WERI-Rb-1 (cell line): ENCODE measurements around the gene NET1.

ENCODE experiments used
- DNase-seq: peaks from one replicate; pipeline ENCODE4 v3.0.0-alpha.2; 2020
- H3K27ac ChIP-seq: fragments of 250-450 bp; sonication (Bioruptor Pico); 2 replicates; pipeline ENCODE4 v1.5.1; 2020; ENCODE audit warnings: mild to moderate bottlenecking, moderate library complexity
- H3K27me3 ChIP-seq: fragments of 250-450 bp; sonication (Bioruptor Pico); 2 replicates; pipeline ENCODE4 v1.5.1; 2021; ENCODE audit warnings: mild to moderate bottlenecking, low read depth, moderate library complexity; ENCODE audit not compliant: insufficient read depth, severe bottlenecking
- H3K36me3 ChIP-seq: fragments of 250-450 bp; sonication (Bioruptor Pico); 2 replicates; pipeline ENCODE4 v1.5.1; 2020; ENCODE audit warnings: mild to moderate bottlenecking, moderate library complexity
- H3K4me3 ChIP-seq: 2 replicates; pipeline ENCODE4 v1.5.1; 2011; ENCODE audit warnings: low read depth, mild to moderate bottlenecking, control low read depth, low read length
- H3K9me3 ChIP-seq: fragments of 250-450 bp; sonication (Bioruptor Pico); 2 replicates; pipeline ENCODE4 v1.5.1; 2021; ENCODE audit warnings: mild to moderate bottlenecking, moderate library complexity; ENCODE audit not compliant: severe bottlenecking
- CTCF ChIP-seq: IDR thresholded peaks from 2 replicates; pipeline ENCODE4 v1.5.1; 2011; ENCODE audit warnings: low read depth, mild to moderate bottlenecking, control low read depth, inconsistent platforms, low read length

NET1 gene

DNA sequence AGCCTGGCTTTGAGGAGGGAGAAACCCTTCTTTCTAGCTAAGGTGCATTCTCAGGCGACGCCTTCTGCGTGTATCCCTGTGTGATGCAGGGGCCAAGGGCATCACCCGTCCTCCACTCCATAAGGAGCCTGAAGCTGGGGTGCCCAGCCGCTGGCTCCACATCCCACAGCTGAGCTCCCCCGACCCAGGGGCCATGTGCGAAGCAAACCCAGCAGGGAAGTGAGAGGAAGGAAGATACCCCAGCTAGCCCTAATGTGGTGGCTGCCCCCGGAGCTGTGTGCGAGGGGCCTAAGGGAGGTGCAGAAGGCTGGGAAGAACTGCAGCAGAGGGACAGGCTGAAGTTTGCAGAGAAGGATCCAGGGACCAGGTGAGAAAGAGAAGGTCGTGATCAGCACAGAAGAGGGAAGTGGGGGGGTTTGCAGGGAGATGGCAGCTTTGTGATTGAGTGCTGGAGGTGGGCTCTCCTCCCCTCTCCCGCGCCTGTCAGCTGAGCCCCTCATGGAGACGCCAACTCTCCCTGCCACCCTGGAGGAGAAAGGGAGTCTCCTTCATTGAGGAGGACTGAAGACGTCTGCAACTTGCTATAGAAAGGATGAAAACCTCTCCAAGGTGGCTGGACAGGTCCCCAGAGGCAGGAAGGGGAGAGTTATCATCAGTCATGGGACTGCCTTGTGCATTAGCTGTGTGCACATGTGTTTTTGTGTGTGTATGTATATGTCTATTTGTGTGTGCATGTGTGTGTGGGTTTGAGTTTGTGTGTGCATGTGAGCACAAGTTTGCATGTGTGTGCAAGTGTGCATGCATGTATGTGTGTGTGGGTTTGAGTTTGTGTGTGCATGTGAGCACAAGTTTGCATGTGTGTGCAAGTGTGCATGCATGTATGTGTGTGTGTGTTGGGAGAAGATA, 90.5 kb downstream of the NET1 start:
- TF ChIP-seq CTCF: no peak
- Histone ChIP-seq H3K27me3 (no peaks in the 10 kb centered on the region), H3K36me3 (no peaks in the 10 kb centered on the region), H3K9me3 (no peaks in the 10 kb centered on the region), H3K4me3 (no peak overlapping the region), H3K27ac (no peak overlapping the region)
- no peak for DNase-seq

DNA sequence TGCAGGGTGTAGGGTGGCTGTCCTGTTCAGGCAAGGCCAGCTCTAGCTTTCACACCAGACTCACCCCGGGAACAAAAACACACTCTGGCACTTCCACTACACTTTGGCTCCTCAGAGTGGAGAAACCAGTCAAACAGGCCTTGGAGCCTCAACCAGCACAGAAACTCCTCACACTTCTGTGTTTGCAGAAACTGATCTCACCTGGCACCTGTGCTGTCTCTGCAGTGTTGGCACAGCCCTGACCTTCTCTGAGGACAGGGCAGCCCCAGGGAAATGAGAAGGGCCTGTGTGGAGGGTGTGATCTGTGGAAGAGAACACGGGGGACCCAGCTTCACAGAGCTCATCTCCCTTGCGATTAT, 91.1 kb downstream of the NET1 start:
- H3K4me3 ChIP-seq: no peak overlapping the region
- H3K27ac ChIP-seq: no peak overlapping the region
- no peak for TF ChIP-seq CTCF
- H3K36me3 ChIP-seq: no peaks in the 10 kb centered on the region
- DNase-seq: no peak
- no peaks in the 10 kb centered on the region for H3K9me3 ChIP-seq
- no peaks in the 10 kb centered on the region for H3K27me3 ChIP-seq

DNA sequence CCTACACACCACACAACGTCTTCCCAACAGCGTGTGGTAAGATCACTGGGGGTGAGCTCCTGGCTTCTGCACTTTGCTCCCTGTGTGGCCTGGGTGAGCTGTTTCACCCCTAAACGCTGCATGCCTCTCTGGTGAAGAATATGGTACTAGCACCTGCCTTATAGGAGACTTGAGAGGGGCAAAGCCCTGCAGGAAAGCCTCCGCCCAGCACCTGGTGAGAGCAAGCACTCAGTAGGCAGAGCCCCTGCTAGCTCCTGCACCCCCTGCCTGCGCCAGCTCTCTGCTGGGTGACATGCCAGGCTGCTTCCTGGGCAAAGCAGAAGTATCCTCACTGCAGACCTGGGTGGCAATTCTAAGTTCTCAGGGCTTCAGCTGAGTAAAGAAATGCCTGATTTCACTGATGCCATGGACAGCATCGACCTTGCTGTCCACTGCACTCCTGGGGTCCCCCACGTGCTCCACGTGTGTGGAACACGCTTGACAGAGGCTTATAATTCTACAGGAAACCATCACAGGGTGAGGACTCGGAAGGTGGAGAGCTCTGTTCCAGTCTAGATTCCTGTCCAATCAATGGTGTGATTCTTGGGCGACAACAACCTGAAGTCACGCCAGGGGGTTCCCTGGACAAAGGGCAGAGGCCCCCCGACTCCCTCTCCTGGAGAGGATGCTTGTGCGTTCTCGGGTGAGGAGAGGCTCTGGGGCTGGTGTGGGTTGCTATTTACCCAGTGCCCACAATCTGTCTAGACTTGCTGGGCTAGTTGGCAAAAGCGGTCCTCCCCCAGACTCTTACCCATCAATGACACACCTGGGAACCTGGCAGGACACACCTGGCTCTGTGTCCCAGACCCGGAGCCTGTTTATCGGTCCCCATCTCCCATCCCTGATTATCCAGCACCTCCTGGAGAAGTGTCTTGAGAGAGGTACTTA, 92.1 kb downstream of the NET1 start:
- Histone ChIP-seq H3K9me3 (no peaks in the 10 kb centered on the region), H3K36me3 (no peaks in the 10 kb centered on the region), H3K4me3 (no peak overlapping the region), H3K27me3 (no peaks in the 10 kb centered on the region), H3K27ac (no peak overlapping the region)
- TF ChIP-seq CTCF: no peak
- DNase-seq: no peak

GRCh38 chr10:5506246-5506645, 93.9 kb downstream of the NET1 start:
- no peak for DNase-seq
- Histone ChIP-seq H3K27ac (no peak overlapping the region), H3K36me3 (no peaks in the 10 kb centered on the region), H3K27me3 (no peaks in the 10 kb centered on the region), H3K9me3 (no peaks in the 10 kb centered on the region), H3K4me3 (no peak overlapping the region)
- TF ChIP-seq CTCF: no peak

DNA sequence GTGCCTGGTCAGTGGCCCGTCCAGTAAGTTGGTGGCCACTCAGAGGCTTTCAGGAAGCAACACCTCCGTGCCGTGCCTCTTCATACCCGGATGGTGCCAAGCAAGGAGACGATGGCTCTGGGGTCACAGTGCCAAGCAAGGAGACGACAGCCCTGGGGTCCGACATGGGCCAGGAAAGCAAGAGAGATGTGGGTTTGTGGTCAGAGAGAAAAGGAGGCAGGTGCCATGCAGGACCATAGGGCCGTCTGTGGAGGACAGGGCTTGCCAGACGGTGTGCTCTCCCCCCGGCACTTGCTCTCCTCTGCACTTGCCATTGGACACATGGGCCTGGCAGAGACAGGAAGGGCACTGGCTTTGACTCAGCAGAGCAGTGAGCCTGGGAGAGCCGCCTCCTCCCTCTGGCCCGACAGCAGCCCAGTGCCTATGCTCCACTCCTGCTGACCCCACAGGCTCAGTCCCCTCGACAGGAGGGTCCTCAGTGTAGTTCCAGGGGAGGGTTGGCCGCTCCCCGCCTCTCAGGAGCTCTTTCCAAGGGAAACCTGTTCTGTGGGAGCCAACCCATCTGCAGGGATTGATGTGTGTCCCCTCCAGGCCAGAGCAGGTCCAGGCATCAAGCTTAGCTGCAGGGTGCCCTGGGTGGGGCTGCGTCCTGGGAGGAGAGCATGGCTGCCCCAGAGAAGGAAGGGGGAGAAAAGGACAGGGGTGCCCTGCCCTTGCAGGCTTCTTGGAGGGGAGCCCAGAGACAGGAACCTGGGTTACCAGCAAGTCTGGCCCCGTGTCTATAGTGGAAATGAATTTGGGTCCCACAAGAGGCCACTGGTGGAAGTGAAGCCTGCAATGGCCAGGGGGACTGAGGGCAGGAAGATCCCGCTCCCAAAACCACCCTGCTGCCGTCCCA, 94.6 kb downstream of the NET1 start:
- Histone ChIP-seq H3K36me3 (no peaks in the 10 kb centered on the region), H3K4me3 (no peak overlapping the region), H3K9me3 (no peaks in the 10 kb centered on the region), H3K27ac (no peak overlapping the region), H3K27me3 (no peaks in the 10 kb centered on the region)
- no peak for TF ChIP-seq CTCF
- DNase-seq: no peak
